ENCODE measurements around the gene CAMK2N2.
"Not testable (repeated sequence)": the region's sequence is repeated elsewhere in the genome, so short reads cannot be mapped to it uniquely, and the experiment has no call there.

CAMK2N2 gene

GRCh38 chr3:184275961-184276910 is 14.9 kb upstream of the CAMK2N2 start, which contains the start of gene ECE2:
Gene ECE2 (plus strand): TSS chr3:184276022. CDS start chr3:184276154, 132 bp downstream.
- no peak within 1 kb of the TSS for H3K27ac ChIP-seq
- no peaks in the 10 kb centered on the region for H3K9me3 ChIP-seq (ENCODE audit: control insufficient read depth, low read length)
- TF ChIP-seq CTCF (IDR thresholded peaks at IDR 0.05), result no peak
- no peak within 1 kb of the TSS for H3K4me3 ChIP-seq (ENCODE audit: low read depth, low read length)
- peaks cover 3% of the 10 kb centered on the region for H3K4me1 ChIP-seq
- H3K4me2 ChIP-seq (ENCODE audit: low read length), result no peak within 1 kb of the TSS
- H3K9ac ChIP-seq, result no peak within 1 kb of the TSS
- H2AFZ ChIP-seq, result peak within 1 kb of the TSS; percentile 83
- no peaks in the 10 kb centered on the region for H3K79me2 ChIP-seq
- H3K27me3 ChIP-seq (ENCODE audit: control insufficient read depth, insufficient read depth, low read length), result no peaks in the 10 kb centered on the region
- H3K36me3 ChIP-seq (ENCODE audit: control insufficient read depth, insufficient read depth, low read length), result no peaks in the 10 kb centered on the region

- Histone ChIP-seq H3K27ac (no peak overlapping the region), H3K4me3 (ENCODE audit: low read depth, low read length) (no peak overlapping the region), H3K4me2 (ENCODE audit: low read length) (no peak overlapping the region), H3K27me3 (ENCODE audit: control insufficient read depth, insufficient read depth, low read length) (no peaks in the 10 kb centered on the region), H3K36me3 (ENCODE audit: control insufficient read depth, insufficient read depth, low read length) (no peaks in the 10 kb centered on the region), H2AFZ (peak overlapping the region; percentile 83), H3K9me3 (ENCODE audit: control insufficient read depth, low read length) (no peaks in the 10 kb centered on the region), H3K4me1 (peaks cover 3% of the 10 kb centered on the region), H3K79me2 (no peaks in the 10 kb centered on the region), H3K9ac (no peak overlapping the region)
- no peak for TF ChIP-seq CTCF (IDR thresholded peaks at IDR 0.05)
These were observed 14.0 kb upstream of the CAMK2N2 start for GRCh38 chr3:184275381-184275701.

- Histone ChIP-seq H3K4me3 (ENCODE audit: low read depth, low read length) (no peak overlapping the region), H3K4me2 (ENCODE audit: low read length) (no peak overlapping the region), H2AFZ (no peak overlapping the region), H3K27me3 (ENCODE audit: control insufficient read depth, insufficient read depth, low read length) (no peaks in the 10 kb centered on the region), H3K4me1 (peaks cover 3% of the 10 kb centered on the region), H3K9me3 (ENCODE audit: control insufficient read depth, low read length) (no peaks in the 10 kb centered on the region), H3K27ac (no peak overlapping the region), H3K79me2 (no peaks in the 10 kb centered on the region), H3K9ac (no peak overlapping the region), H3K36me3 (ENCODE audit: control insufficient read depth, insufficient read depth, low read length) (no peaks in the 10 kb centered on the region)
- no peak for TF ChIP-seq CTCF (IDR thresholded peaks at IDR 0.05)
These were observed 10.9 kb upstream of the CAMK2N2 start for GRCh38 chr3:184272269-184272668.

- H3K27me3 ChIP-seq (ENCODE audit: control insufficient read depth, insufficient read depth, low read length); H3K9ac ChIP-seq; H3K79me2 ChIP-seq; H3K9me3 ChIP-seq (ENCODE audit: control insufficient read depth, low read length); H3K4me2 ChIP-seq (ENCODE audit: low read length); H3K4me1 ChIP-seq; H3K36me3 ChIP-seq (ENCODE audit: control insufficient read depth, insufficient read depth, low read length); H2AFZ ChIP-seq; H3K27ac ChIP-seq; H3K4me3 ChIP-seq (ENCODE audit: low read depth, low read length): not testable (repeated sequence)
These were observed 5.9 kb upstream of the CAMK2N2 start for GRCh38 chr3:184267249-184267648.

- H3K4me2 ChIP-seq (ENCODE audit: low read length), result no peak overlapping the region
- H3K27ac ChIP-seq, result peak overlapping the region; percentile 15
- peaks cover 5% of the 10 kb centered on the region for H3K27me3 ChIP-seq (ENCODE audit: control insufficient read depth, insufficient read depth, low read length)
- H3K9me3 ChIP-seq (ENCODE audit: control insufficient read depth, low read length), result no peaks in the 10 kb centered on the region
- H3K4me3 ChIP-seq (ENCODE audit: low read depth, low read length), result no peak overlapping the region
- no peaks in the 10 kb centered on the region for H3K36me3 ChIP-seq (ENCODE audit: control insufficient read depth, insufficient read depth, low read length)
- no peaks in the 10 kb centered on the region for H3K79me2 ChIP-seq
- H3K9ac ChIP-seq, result no peak overlapping the region
- H3K4me1 ChIP-seq, result peaks cover 9% of the 10 kb centered on the region
- no peak for TF ChIP-seq CTCF (IDR thresholded peaks at IDR 0.05)
- peak overlapping the region; percentile 90 for H2AFZ ChIP-seq
These were observed 1.4 kb upstream of the CAMK2N2 start for GRCh38 chr3:184262764-184263179.

All from parathyroid adenoma (tissue), 2 donors.